Measurements from ENCODE around the gene PJA1.
A peak's percentile ranks its signal among the peaks of the same experiment; 100 is the strongest.

Gene PJA1

GRCh38 chrX:69163936-69164741, 1.1 kb downstream of the PJA1 start:
- DNase-seq (ENCODE audit: low spot score), result peak; percentile 77

GRCh38 chrX:69162361-69162865, 2.8 kb downstream of the PJA1 start:
- no peak for DNase-seq (ENCODE audit: low spot score)

GRCh38 chrX:69161786-69162349, 3.4 kb downstream of the PJA1 start:
- DNase-seq (ENCODE audit: low spot score), result no peak

DNA sequence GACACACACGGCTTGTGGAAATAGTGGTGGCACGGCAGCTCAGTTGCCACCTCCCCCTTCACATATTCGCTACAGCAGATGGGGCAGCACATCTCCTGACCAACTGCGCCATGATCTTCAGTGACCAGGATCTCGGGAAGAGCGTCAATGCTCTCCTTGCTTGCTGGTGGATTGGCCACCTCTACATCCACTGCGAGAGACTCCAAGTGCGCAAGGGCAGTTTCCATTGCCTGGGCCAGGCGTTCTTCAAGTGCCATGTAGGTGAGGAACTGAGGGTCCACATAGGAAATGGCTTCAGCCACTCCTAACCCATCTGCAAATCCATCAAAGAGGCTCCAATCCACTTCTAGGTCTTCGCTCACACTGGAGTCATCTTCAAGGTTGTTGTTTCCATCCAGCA, 3.9 kb downstream of the PJA1 start:
- DNase-seq (ENCODE audit: low spot score), result no peak

GRCh38 chrX:69158166-69158980, 6.9 kb downstream of the PJA1 start:
- DNase-seq (ENCODE audit: low spot score), result peak; percentile 38

- DNase-seq (ENCODE audit: low spot score), result no peak
Measured at GRCh38 chrX:69156638-69157037, 8.6 kb downstream of the PJA1 start.

- DNase-seq (ENCODE audit: low spot score), result no peak
Measured at GRCh38 chrX:69155786-69156520, 9.3 kb downstream of the PJA1 start.

- no peak for DNase-seq (ENCODE audit: low spot score)
Measured at GRCh38 chrX:69154051-69154450, 11.2 kb downstream of the PJA1 start.

DNA sequence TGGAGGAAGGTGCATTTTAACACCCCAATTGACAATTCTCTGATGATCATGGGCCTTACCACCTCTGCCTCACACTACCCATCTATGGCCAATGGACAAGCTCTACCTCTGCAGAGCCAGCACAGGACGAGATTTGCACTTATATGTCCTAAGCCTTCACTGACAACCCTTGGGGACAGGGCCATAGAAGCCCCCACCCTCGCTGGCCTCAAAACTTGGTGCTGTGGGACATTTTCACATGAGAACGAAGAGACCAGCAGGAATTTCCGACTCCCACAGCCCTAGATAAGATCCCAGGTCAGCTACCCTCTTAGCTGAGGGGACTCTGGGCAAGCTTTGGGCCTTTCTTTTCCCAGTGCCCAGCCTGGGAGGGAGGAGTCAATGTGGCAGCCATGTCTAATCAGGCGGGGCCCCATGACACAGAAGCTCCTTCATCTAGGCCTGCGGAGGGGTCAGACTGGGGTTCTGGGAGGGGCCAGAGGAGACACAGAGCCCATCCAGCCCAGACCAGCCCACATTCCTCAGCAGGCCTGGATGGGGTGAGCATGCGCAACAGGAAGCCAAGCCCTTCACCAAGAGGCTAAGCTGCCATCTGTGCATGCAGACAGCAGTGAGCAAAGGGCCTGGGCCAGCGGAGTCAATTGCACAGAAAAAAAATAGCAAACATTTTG, 12.1 kb downstream of the PJA1 start:
- DNase-seq (ENCODE audit: low spot score), result no peak

GRCh38 chrX:69152417-69152841, 12.8 kb downstream of the PJA1 start:
- DNase-seq (ENCODE audit: low spot score), result no peak

DNA sequence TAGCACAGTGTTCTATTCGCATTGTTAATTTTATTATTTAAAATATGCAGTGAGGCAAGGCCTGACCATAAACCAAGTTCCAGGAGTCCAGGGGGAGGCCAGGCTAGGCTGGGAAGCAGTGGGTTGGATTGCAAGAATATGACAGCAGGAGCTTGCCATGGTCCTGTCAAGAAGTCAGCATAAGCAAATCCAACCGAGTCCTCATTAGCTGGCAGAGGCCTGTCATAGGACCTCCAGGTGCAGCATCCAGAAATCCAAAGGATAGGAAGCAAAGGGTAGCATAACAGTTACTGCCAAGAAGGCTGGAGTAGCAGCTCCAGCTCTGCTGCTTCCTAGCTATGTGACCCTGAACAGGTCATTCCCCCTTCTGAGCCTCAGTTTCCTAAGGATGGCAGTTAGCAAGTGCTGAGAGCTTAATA, 13.4 kb downstream of the PJA1 start:
- DNase-seq (ENCODE audit: low spot score), result no peak

DNA sequence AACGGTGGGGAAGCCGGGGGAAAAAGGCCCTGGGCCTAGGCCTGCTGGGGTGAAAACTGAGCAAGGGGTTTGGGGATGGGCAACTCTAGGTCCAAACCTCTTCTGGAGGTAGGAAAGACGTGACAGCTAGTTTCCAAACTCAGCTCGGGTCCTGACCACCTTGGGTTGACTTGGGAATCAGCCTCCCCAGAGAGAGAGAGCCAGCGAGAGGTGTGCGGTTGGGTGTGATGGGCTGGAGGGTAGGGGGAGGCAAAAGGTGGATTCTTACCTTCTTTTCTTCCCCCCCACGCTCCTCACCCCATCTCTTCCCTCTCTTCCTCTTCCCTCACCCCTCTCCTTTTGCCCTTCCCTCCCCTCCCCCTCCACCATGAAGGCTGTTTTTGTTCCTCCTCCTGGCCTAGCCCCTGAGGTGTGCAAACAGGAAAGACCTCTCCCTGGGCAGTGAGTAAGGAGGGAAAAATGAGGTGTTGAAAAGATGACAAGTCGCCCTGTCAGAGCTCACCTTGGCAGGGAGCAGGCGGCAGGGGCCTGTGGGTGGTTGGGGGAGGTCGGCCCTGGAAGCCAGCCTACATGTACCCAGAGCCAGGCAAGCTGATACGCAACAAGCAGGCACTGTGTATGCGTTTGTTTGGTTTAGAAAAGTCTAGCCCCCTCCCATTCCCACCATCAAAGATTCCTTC, 14.8 kb downstream of the PJA1 start:
- DNase-seq (ENCODE audit: low spot score), result no peak

GRCh38 chrX:69149466-69150280, 15.6 kb downstream of the PJA1 start:
- DNase-seq (ENCODE audit: low spot score), result no peak

- DNase-seq (ENCODE audit: low spot score), result no peak
Measured at GRCh38 chrX:69148946-69149345, 16.3 kb downstream of the PJA1 start.

DNA sequence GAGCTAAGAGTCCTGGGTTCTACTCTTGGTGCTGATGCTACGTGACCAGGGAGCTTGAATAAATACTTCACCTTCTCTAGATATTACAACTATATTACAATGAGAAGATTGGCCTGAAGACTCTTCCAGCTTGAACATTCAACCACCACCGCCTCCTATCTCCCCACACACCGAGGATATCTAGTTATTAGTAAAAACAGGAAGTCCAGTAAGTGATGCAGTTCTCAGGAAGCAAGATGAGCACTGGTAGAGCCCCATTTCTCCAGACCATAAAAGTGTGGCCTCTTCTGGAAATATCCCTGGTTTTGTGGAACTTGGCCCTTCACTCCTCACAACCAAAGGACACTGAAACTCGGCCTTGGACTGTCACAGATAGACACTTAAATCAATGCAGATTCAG, 18.5 kb downstream of the PJA1 start:
- no peak for DNase-seq (ENCODE audit: low spot score)

DNA sequence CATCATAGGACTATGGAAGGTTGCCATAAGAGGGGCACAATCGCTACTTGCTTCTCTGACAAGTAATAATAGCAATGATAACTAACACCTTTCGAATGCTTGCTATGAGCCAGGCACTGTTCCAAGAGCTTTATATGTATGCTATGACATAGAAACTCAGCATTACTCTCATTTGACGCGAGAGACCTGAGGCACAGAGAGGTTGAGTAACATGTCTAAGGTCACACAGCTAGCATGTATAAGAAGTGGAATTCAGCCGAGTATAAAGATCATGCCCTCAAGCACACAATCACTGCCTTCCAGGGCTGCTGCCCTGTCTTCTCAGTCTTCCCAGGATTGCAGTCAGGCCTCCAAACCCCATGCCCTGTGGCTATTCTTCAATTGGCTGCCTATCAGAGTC, 19.5 kb downstream of the PJA1 start:
- no peak for DNase-seq (ENCODE audit: low spot score)

- no peak for DNase-seq (ENCODE audit: low spot score)
Measured at GRCh38 chrX:69144838-69145680, 20.2 kb downstream of the PJA1 start.

DNA sequence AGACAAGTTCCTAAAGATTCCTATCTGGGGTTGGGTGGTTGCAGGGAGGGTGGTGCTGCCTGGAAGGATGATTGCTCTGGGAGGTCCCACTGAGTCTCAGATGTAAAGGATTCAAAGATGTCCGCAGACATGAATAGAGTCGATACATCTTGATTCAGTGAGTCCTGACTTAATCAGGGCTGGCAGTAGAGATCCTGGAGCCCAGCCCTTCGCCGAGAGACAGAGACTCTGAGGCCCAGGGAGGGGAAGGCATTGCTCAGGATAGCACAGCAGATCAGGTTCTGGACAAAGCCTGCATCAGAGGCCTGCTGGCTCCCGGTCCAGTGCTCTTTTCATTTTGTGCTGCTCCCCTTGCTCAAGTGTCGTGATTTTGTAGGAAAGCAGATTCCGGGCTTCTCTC, 21.7 kb downstream of the PJA1 start:
- DNase-seq (ENCODE audit: low spot score), result no peak

Measured in GM03348 (cell line).